Ectodermal cell (in vitro differentiated cells): ENCODE data around the gene SOX13.
"Not testable (repeated sequence)": the region's sequence is repeated elsewhere in the genome, so short reads cannot be mapped to it uniquely, and the experiment has no call there.

ENCODE experiments used
- H3K27ac ChIP-seq: 2 replicates; pipeline ENCODE4 v1.7.0; 2013; ENCODE audit warnings: mild to moderate bottlenecking, low read depth, low read length; ENCODE audit not compliant: insufficient read depth, poor library complexity, severe bottlenecking
- H3K27me3 ChIP-seq: 2 replicates; pipeline ENCODE4 v1.7.0; 2013; ENCODE audit warnings: mild to moderate bottlenecking, low read length; ENCODE audit not compliant: insufficient read depth, control insufficient read depth, poor library complexity, severe bottlenecking
- H3K36me3 ChIP-seq: one replicate; pipeline ENCODE4 v1.7.0; 2013; ENCODE audit warnings: low read length; ENCODE audit not compliant: control insufficient read depth, insufficient read depth
- H3K4me1 ChIP-seq: one replicate; pipeline ENCODE4 v1.7.0; 2013; ENCODE audit warnings: low read length; ENCODE audit not compliant: control insufficient read depth, insufficient read depth
- H3K4me3 ChIP-seq: 2 replicates; pipeline ENCODE4 v1.7.0; 2013; ENCODE audit warnings: low read depth, low read length, control low read depth; ENCODE audit not compliant: insufficient read depth
- H3K9me3 ChIP-seq: 2 replicates; pipeline ENCODE4 v1.7.0; 2013; ENCODE audit warnings: mild to moderate bottlenecking, low read length, moderate library complexity; ENCODE audit not compliant: control insufficient read depth
- WGBS, 2 experiments: methylation state at CpG; one replicate each; pipeline ENCODE4 v1.1.7; 2013; ENCODE audit warnings: missing lambda C conversion rate in 2 of 2; 5-methylcytosine and 5-hydroxymethylcytosine counted together

The SOX13 gene

GRCh38 chr1:204041803-204042505 lies 31.0 kb upstream of the SOX13 start:
- Histone ChIP-seq H3K4me3 (no peak overlapping the region), H3K27me3 (no peaks in the 10 kb centered on the region), H3K4me1 (peaks cover 15% of the 10 kb centered on the region), H3K36me3 (no peaks in the 10 kb centered on the region), H3K9me3 (no peaks in the 10 kb centered on the region), H3K27ac (no peak overlapping the region)
- WGBS, 2 experiments: 90 to 93% methylated on average over 10 of the region's 10 CpGs

DNA sequence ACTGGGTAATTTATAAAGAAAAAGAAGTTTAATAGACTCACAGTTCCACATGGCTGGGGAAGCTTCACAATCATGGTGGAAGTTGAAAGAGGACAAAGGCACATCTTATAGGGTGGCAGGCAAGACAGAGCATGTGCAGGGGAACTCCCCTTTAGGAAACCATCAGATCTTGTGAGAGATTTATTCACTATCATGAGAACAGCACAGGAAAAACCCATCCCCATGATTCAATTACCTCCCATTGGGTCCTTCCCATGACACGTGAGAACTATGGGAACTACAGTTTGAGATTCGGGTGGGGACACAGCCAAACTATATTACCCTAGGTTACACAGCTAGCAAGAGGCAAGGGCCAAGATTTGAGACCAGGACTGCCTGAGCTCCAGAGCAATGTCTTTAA lies 30.4 kb upstream of the SOX13 start:
- H3K9me3 ChIP-seq: no peaks in the 10 kb centered on the region
- H3K4me3 ChIP-seq: no peak overlapping the region
- H3K36me3 ChIP-seq: no peaks in the 10 kb centered on the region
- WGBS, 2 experiments: 90 to 98% methylated on average over 2 of the region's 2 CpGs
- H3K27me3 ChIP-seq: no peaks in the 10 kb centered on the region
- no peak overlapping the region for H3K27ac ChIP-seq
- H3K4me1 ChIP-seq: peaks cover 12% of the 10 kb centered on the region

GRCh38 chr1:204043680-204044079 lies 29.2 kb upstream of the SOX13 start:
- Histone ChIP-seq H3K27me3 (no peaks in the 10 kb centered on the region), H3K27ac (no peak overlapping the region), H3K4me3 (no peak overlapping the region), H3K36me3 (no peaks in the 10 kb centered on the region), H3K9me3 (no peaks in the 10 kb centered on the region), H3K4me1 (peaks cover 8% of the 10 kb centered on the region)
- 94 to 95% methylated on average over 8 of the region's 8 CpGs for WGBS, 2 experiments

GRCh38 chr1:204044448-204044847 lies 28.5 kb upstream of the SOX13 start:
- H3K4me1 ChIP-seq: peaks cover 8% of the 10 kb centered on the region
- H3K27ac ChIP-seq: no peak overlapping the region
- H3K4me3 ChIP-seq: no peak overlapping the region
- H3K9me3 ChIP-seq: no peaks in the 10 kb centered on the region
- WGBS, 2 experiments: 90 to 95% methylated on average over 1 of the region's 1 CpG
- no peaks in the 10 kb centered on the region for H3K27me3 ChIP-seq
- H3K36me3 ChIP-seq: no peaks in the 10 kb centered on the region

DNA sequence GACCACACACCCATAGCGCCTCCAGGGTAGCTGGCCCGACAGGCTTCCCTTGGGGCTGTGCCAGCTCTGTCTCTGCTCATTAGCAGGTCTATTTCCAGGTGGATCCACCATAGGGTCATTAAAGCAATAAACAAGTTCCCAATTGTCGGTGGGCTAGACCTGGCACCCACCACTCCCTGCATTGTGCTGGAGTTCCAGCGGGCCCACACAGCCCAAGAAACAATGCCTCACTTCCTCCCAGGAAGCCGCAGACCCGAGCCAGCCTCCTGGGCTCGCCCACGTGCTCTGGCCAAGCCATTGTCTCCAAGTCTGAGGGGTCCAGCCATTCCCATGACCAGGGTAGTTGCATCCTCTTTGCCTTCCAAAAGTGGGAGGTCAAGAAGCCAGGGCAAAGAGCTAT lies 27.5 kb upstream of the SOX13 start:
- 85 to 88% methylated on average over 8 of the region's 8 CpGs for whole genome bisulfite sequencing, 2 experiments
- Histone ChIP-seq H3K4me1 (peaks cover 8% of the 10 kb centered on the region), H3K27me3 (no peaks in the 10 kb centered on the region)

GRCh38 chr1:204046346-204046745 lies 26.6 kb upstream of the SOX13 start:
- WGBS, 2 experiments: 96 to 97% methylated on average over 5 of the region's 5 CpGs
- Histone ChIP-seq H3K4me1 (peaks cover 5% of the 10 kb centered on the region), H3K9me3 (no peaks in the 10 kb centered on the region), H3K4me3 (no peak overlapping the region), H3K27ac (no peak overlapping the region), H3K27me3 (no peaks in the 10 kb centered on the region), H3K36me3 (no peaks in the 10 kb centered on the region)

More for the DNA sequence above, 27.5 kb upstream of the SOX13 start:
- H3K4me3 ChIP-seq: no peak overlapping the region
- no peaks in the 10 kb centered on the region for H3K9me3 ChIP-seq
- H3K27ac ChIP-seq: no peak overlapping the region
- H3K36me3 ChIP-seq: no peaks in the 10 kb centered on the region

DNA sequence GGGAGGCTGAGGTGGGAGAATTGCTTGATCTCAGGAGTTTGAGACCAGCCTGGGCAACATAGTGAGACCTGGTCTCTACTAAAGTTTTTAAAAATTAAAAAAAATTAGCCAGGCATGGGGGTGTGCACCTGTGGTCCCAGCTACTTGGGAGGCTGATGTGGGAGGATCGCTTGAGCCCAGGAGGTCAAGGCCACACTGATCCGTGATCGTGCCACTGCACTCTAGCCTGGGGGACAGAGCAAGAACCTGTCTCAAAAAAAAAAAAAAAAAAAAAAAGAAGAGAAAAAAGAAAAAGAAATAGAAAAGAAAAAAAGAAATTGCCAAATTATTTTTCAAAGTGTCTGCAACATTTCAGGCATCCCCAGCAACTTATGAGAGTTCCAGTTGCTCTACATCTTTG lies 24.1 kb upstream of the SOX13 start:
- not testable (repeated sequence) for H3K4me3 ChIP-seq, H3K27me3 ChIP-seq, H3K27ac ChIP-seq

DNA sequence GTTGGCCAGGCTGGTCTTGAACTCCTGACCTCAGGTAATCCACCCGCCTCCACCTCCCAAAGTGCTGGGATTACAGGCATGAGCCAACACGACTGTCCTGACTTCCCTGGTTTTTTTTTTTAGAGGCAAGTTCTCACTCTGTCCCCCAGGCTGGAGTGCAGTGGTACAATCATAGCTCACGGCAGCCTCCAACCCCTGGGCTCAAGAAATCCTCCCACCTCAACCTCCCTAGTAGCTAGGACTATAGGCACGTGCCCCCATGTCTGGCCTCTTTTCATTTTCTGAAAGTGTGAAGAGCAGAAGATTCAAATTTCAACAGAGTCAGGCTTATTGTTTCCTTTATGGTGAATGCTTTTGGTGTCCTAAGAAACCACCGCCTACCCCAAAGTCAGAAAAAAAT lies 21.7 kb upstream of the SOX13 start:
- Histone ChIP-seq H3K4me3 (no peak overlapping the region), H3K27me3 (no peaks in the 10 kb centered on the region), H3K9me3 (no peaks in the 10 kb centered on the region), H3K4me1 (no peaks in the 10 kb centered on the region), H3K36me3 (no peaks in the 10 kb centered on the region), H3K27ac (no peak overlapping the region)
- 68 to 77% methylated on average over 5 of the region's 5 CpGs for WGBS, 2 experiments

More for the DNA sequence above, 24.1 kb upstream of the SOX13 start:
- not testable (repeated sequence) for H3K4me1 ChIP-seq, H3K36me3 ChIP-seq, H3K9me3 ChIP-seq
- 93 to 97% methylated on average over 3 of the region's 3 CpGs for WGBS, 2 experiments

DNA sequence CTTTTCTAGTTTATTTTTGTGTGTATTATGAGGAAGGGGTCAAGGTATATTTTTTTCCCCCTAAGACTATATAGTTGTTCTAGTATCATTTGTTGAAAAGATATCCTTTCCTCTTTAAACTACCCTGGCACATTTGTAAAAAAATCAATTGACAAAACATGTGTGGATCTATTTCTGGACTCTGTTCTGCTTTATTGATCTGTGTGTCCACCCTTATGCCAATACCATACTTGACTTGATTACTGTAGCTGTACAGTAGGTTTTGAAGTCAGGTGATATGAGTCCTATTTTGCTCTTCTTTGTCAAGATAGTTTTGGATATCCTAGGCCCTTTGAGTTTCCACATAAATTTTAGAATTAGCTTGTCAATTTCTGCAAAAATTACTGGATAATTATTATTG lies 21.2 kb upstream of the SOX13 start:
- H3K27ac ChIP-seq: no peak overlapping the region
- no peaks in the 10 kb centered on the region for H3K36me3 ChIP-seq
- H3K4me1 ChIP-seq: no peaks in the 10 kb centered on the region
- H3K27me3 ChIP-seq: no peaks in the 10 kb centered on the region
- no peak overlapping the region for H3K4me3 ChIP-seq
- H3K9me3 ChIP-seq: no peaks in the 10 kb centered on the region

- WGBS, 2 experiments: 71 to 91% methylated on average over 1 to 2 of the region's 2 CpGs
- no peak overlapping the region for H3K4me3 ChIP-seq
- no peaks in the 10 kb centered on the region for H3K4me1 ChIP-seq
- H3K9me3 ChIP-seq: no peaks in the 10 kb centered on the region
- H3K36me3 ChIP-seq: no peaks in the 10 kb centered on the region
- H3K27ac ChIP-seq: no peak overlapping the region
- H3K27me3 ChIP-seq: no peaks in the 10 kb centered on the region
Observed at GRCh38 chr1:204053893-204054292, 19.0 kb upstream of the SOX13 start.

DNA sequence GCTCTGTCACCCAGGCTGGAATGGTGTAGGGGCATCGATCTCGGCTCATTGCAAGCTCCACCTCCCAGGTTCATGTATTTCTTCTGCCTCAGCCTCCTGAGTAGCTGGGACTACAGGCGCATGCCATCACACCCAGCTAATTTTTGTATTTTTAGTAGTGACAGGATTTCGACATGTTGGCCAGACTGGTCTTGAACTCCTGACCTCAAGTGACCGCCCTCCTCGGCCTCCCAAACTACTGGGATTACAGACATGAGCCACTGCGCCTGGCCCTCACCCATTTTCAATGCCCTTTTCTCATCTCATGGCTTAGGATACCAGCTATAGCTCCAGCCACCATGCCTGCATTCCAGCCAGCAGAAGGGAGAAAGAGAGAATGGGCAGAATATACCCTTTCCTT lies 12.9 kb upstream of the SOX13 start:
- no peaks in the 10 kb centered on the region for H3K36me3 ChIP-seq
- H3K27ac ChIP-seq: no peak overlapping the region
- no peaks in the 10 kb centered on the region for H3K27me3 ChIP-seq
- 88 to 97% methylated on average over 7 of the region's 7 CpGs for WGBS, 2 experiments
- H3K4me3 ChIP-seq: no peak overlapping the region
- H3K9me3 ChIP-seq: no peaks in the 10 kb centered on the region
- H3K4me1 ChIP-seq: peaks cover 3% of the 10 kb centered on the region
